G401.6 (cell line): ENCODE measurements around the gene ABCC5.
A peak's percentile ranks its signal among the peaks of the same experiment; 100 is the strongest.
"Not testable (repeated sequence)": the region's sequence is repeated elsewhere in the genome, so short reads cannot be mapped to it uniquely, and the experiment has no call there.

Experiments
- FAIRE-seq: peaks from 2 replicates; lab custom pipeline; 2012; peaks lifted over from hg19 to GRCh38; lab: Jason Lieb, UNC

ABCC5 gene

GRCh38 chr3:184017672-184018423, at the start of gene ABCC5:
ABCC5 (minus strand) TSS chr3:184017884; CDS start chr3:184014392, 3,492 bp downstream.
- FAIRE-seq = peak; percentile 93

GRCh38 chr3:184066211-184066610, 48.5 kb upstream of the ABCC5 start:
- no peak for FAIRE-seq

GRCh38 chr3:184062637-184063036, 45.0 kb upstream of the ABCC5 start:
- no peak for FAIRE-seq

- FAIRE-seq = no peak
These were observed 41.7 kb upstream of the ABCC5 start for GRCh38 chr3:184059424-184059823.

GRCh38 chr3:184058029-184058428, 40.3 kb upstream of the ABCC5 start:
- FAIRE-seq = no peak

GRCh38 chr3:184052767-184053166, 35.1 kb upstream of the ABCC5 start, which contains the start of gene HTR3C:
HTR3C (plus strand) TSS chr3:184053047; CDS start chr3:184053081, 34 bp downstream.
- FAIRE-seq = no peak

- FAIRE-seq = no peak
These were observed 32.6 kb upstream of the ABCC5 start for GRCh38 chr3:184050217-184050847.

- FAIRE-seq = no peak
These were observed 28.3 kb upstream of the ABCC5 start for GRCh38 chr3:184045995-184046394.

GRCh38 chr3:184042617-184043016, 24.9 kb upstream of the ABCC5 start:
- FAIRE-seq = no peak

GRCh38 chr3:184040010-184040409, 22.3 kb upstream of the ABCC5 start:
- FAIRE-seq = no peak

GRCh38 chr3:184039414-184039813, 21.7 kb upstream of the ABCC5 start:
- no peak for FAIRE-seq

- FAIRE-seq = not testable (repeated sequence)
These were observed 20.6 kb upstream of the ABCC5 start for GRCh38 chr3:184038307-184038706.

- FAIRE-seq = no peak
These were observed 20.1 kb upstream of the ABCC5 start for GRCh38 chr3:184037816-184038215.

- no peak for FAIRE-seq
These were observed 13.6 kb upstream of the ABCC5 start, which contains the start of gene HTR3D for GRCh38 chr3:184031187-184031792. HTR3D (plus strand) TSS chr3:184031742; CDS start chr3:184031742, 0 bp downstream.

GRCh38 chr3:184030536-184030935, 12.9 kb upstream of the ABCC5 start:
- no peak for FAIRE-seq

- FAIRE-seq = no peak
These were observed 11.8 kb upstream of the ABCC5 start for GRCh38 chr3:184029443-184029842.

- FAIRE-seq = not testable (repeated sequence)
These were observed 10.7 kb upstream of the ABCC5 start for GRCh38 chr3:184028275-184028890.

GRCh38 chr3:184025256-184025655, 7.6 kb upstream of the ABCC5 start:
- FAIRE-seq = not testable (repeated sequence)

GRCh38 chr3:184022323-184022722, 4.6 kb upstream of the ABCC5 start:
- FAIRE-seq = no peak

GRCh38 chr3:184018424-184018973, 815 bp upstream of the ABCC5 start:
- no peak for FAIRE-seq

GRCh38 chr3:184016811-184017671, 643 bp downstream of the ABCC5 start:
- FAIRE-seq = no peak
